K562 (cell line): ENCODE data around the gene PRND. TPM values are rescaled to one million over a fixed set of nuclear protein-coding genes. Genes with fewer than 3 reads are reported as not detected.

Experiments
- ATAC-seq: fragments of 200-7000 bp; cut with Tn5 transposase; 3 replicates; pipeline ENCODE4 v1.9.1; 2020; ENCODE audit warnings: moderate library complexity
- BruUV-seq: library from RNA; stranded (reverse); fragments of 400-500 nt; replicated peaks from 2 replicates; lab custom pipeline; 2021; lab: Mats Ljungman, UMichigan
- CTCF ChIA-PET: fragments of 300-600 bp; formaldehyde crosslinking; extraction: SDS; loops from one replicate; lab custom pipeline; 2021; ENCODE audit warnings: low intra/inter-chr PET ratio; lab: Yijun Ruan, JAX
- POLR2A ChIA-PET: fragments of 300-600, 350-650 bp; sonication (Branson Sonifier 250); formaldehyde crosslinking; extraction: SDS; loops from one replicate; lab custom pipeline; 2021; ENCODE audit warnings: antibody characterized with exemption, inconsistent platforms; lab: Yijun Ruan, JAX
- DNase-seq, 4 experiments: peaks; one replicate each; pipeline versions ENCODE4 v3.0.0 to v3.0.0-alpha.2; 2011 to 2018; ENCODE audit warnings: low spot score in 3 of 4, mixed read lengths in 3 of 4; ENCODE audit errors: extremely low read depth in 1 of 4
- FAIRE-seq: peaks from 2 replicates; lab custom pipeline; 2011; peaks lifted over from hg19 to GRCh38; lab: Jason Lieb, UNC
- H2AFZ ChIP-seq: 2 replicates; pipeline ENCODE4 v1.6.0; 2011; ENCODE audit warnings: low read depth, low read length, control low read depth, inconsistent platforms
- H3K27ac ChIP-seq: fragments of 200-600 bp; 3 replicates; pipeline ENCODE4 v1.8.0; 2011; ENCODE audit warnings: low read depth, mild to moderate bottlenecking, control low read depth, inconsistent platforms, low read length, moderate library complexity, mixed read lengths; ENCODE audit errors: extremely low read depth
- H3K27me3 ChIP-seq, 2 experiments: fragments of 300-600 bp in 1 of 2; 2 replicates in 1 of 2; 3 replicates in 1 of 2; pipeline versions ENCODE4 v1.6.0 to v1.8.0; 2011; ENCODE audit warnings: inconsistent platforms in 2 of 2, low read length in 2 of 2, mild to moderate bottlenecking in 1 of 2, mixed read lengths in 1 of 2, moderate library complexity in 1 of 2; ENCODE audit not compliant: control insufficient read depth in 2 of 2, insufficient read depth in 2 of 2
- H3K36me3 ChIP-seq: fragments of 300-600 bp; 3 replicates; pipeline ENCODE4 v1.8.0; 2011; ENCODE audit warnings: mild to moderate bottlenecking, low read length, inconsistent platforms; ENCODE audit not compliant: control insufficient read depth, insufficient read depth
- H3K4me1 ChIP-seq, 2 experiments: fragments of 200-600 bp in 1 of 2; replicated peaks in 1 of 2; 2 replicates in 1 of 2; 3 replicates in 1 of 2; pipeline versions ENCODE4 v1.5.1 to v1.8.0; 2011; ENCODE audit warnings: inconsistent platforms in 2 of 2, low read length in 2 of 2, mild to moderate bottlenecking in 1 of 2, mixed read lengths in 1 of 2, moderate library complexity in 1 of 2; ENCODE audit not compliant: control insufficient read depth in 2 of 2, insufficient read depth in 2 of 2
- H3K4me2 ChIP-seq: 2 replicates; pipeline ENCODE4 v1.6.1; 2011; ENCODE audit warnings: low read length, control low read depth, inconsistent platforms, mixed read lengths; ENCODE audit not compliant: insufficient read depth
- H3K4me3 ChIP-seq: fragments of 200-600 bp; sonication (generic), shearing (Covaris generic); 2 replicates; pipeline ENCODE4 v1.5.1; 2016; ENCODE audit warnings: control low read depth, inconsistent platforms
- H3K79me2 ChIP-seq: fragments of 200-600 bp; 3 replicates; pipeline ENCODE4 v1.8.0; 2011; ENCODE audit warnings: low read length, inconsistent platforms; ENCODE audit not compliant: control insufficient read depth, insufficient read depth
- H3K9ac ChIP-seq, 2 experiments: 2 replicates each; pipeline versions ENCODE4 v1.6.0 to v1.6.1; 2011; ENCODE audit warnings: low read depth in 2 of 2, low read length in 2 of 2, control low read depth in 1 of 2, inconsistent platforms in 1 of 2, mild to moderate bottlenecking in 1 of 2, mixed read lengths in 1 of 2; ENCODE audit not compliant: insufficient read depth in 1 of 2
- H3K9me1 ChIP-seq: one replicate; pipeline ENCODE4 v1.6.0; 2011; ENCODE audit warnings: inconsistent platforms, mild to moderate bottlenecking, low read length, moderate library complexity; ENCODE audit not compliant: control insufficient read depth, insufficient read depth
- H3K9me3 ChIP-seq: replicated peaks from 2 replicates; pipeline ENCODE4 v1.5.1; 2011; ENCODE audit warnings: low read depth, low read length, inconsistent platforms; ENCODE audit not compliant: control insufficient read depth, insufficient read depth
- H4K20me1 ChIP-seq: replicated peaks from 2 replicates; pipeline ENCODE4 v1.6.1; 2011; ENCODE audit warnings: low read length, inconsistent platforms, mixed read lengths; ENCODE audit not compliant: control insufficient read depth, insufficient read depth
- ELK1 ChIP-seq: sonication (generic); formaldehyde crosslinking; IDR thresholded peaks from 2 replicates; pipeline ENCODE4 v1.8.1; 2022; ENCODE audit warnings: missing genetic modification reagents
- WGBS: fragments of 100-300 bp; shearing (Covaris generic); methylation state at CpG from one replicate; pipeline ENCODE4 v1.1.6; 2016; ENCODE audit warnings: low coverage, mixed read lengths; ENCODE audit not compliant: insufficient coverage; ENCODE audit errors: missing lambda C conversion rate; 5-methylcytosine and 5-hydroxymethylcytosine counted together
- in situ Hi-C: fragments of 300-500 bp; cut with MboI; formaldehyde crosslinking; loops from 4 replicates; pipeline ENCODE4 v1.15.0; 2018; ENCODE audit warnings: inconsistent platforms, mixed read lengths
- intact Hi-C: fragments of 100-400 bp; cut with micrococcal nuclease; formaldehyde crosslinking; loops from 2 replicates; pipeline ENCODE4 v1.14.2; 2022
- polyA plus RNA-seq, 8 experiments: library from polyadenylated mRNA; depleted of rRNA in 4 of 8; stranded (reverse) in 5 of 8; unstranded in 3 of 8; fragments of >200 nt; fragmentation: Nextera tagmentation in 2 of 8; fragmentation: Illumina TruSeq in 1 of 8; extraction: Ambion mirVana in 2 of 8; extraction: Trizol in 1 of 8; gene quantifications; 2 replicates each; pipeline versions ENCODE4 v1.2.1 to v1.2.3, GENCODE V29; 2011 to 2014; ENCODE audit warnings: inconsistent platforms in 1 of 8, missing spikeins in 1 of 8
- total RNA-seq, 7 experiments: library from RNA; depleted of rRNA in 6 of 7; stranded (reverse); fragments of >200 nt in 6 of 7; fragmentation: Illumina TruSeq in 2 of 7; extraction: Trizol in 2 of 7; gene quantifications; 2 replicates each; pipeline versions ENCODE4 v1.2.1 to v1.2.3, GENCODE V29; 2011 to 2021; ENCODE audit warnings: low replicate concordance in 1 of 7

PRND gene
- total and polyA plus RNA-seq, 9 of the 15 experiments (the other 6 are each of a cell fraction or from before 2014, with no cell fraction given) = not detected

DNA sequence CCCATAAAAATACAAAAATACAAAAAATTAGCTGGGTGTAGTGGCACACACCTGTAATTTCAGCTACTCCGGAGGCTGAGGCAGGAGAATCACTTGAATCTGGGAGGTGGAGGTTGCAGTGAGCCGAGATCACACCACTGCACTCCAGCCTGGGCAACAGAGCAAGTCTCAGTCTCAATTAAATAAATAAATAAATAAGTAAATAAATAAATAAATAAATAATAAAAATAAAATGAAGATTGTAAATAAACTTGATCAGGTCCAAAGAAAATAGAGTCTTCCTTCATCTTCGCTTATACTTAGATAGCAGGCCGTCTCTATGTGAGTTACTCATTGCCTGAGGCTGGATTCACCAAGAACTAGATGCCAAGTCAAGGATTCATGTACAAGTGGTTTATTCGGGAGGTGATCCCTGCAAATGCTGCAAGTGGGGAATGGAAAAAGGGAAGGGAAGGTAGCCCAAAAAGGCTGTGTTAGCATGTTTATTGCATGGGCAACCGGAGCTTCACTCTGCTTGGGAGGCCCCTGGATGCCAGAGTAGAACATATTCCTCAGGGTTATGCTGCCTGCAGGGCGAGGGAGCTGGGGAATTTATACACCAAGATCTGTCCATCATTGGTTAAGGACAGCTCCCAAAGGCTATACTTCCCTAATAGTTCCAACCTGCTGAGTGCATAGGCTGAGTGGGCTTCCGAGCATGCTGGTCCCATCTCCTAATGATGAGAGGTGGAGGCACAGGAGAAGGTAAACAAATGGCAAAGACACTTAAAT lies 16.3 kb downstream of the PRND start:
- DNase-seq (no peak), ATAC-seq (no peak)
- WGBS = 0% methylated on average over 7 of the region's 8 CpGs
- Histone ChIP-seq H3K36me3 (no peaks in the 10 kb centered on the region), H3K9me1 (no peaks in the 10 kb centered on the region), H3K4me1 (no peaks in the 10 kb centered on the region), H3K9ac (no peak overlapping the region), H3K4me3 (no peak overlapping the region), H3K27me3 (peaks cover 0 to 6% of the 10 kb centered on the region in 2 experiments; a peak in 1 of 5 replicates)
- intact Hi-C loops (no loop called here), in situ Hi-C loops (no loop called here)
- CTCF ChIA-PET = no interaction called here
- POLR2A ChIA-PET = interaction anchor here (0.6 kb wide), 1 partner anchor 45 kb away, joined by 3 read pairs; no protein-coding TSS in a partner anchor
- no peak for TF ChIP-seq ELK1 (CRISPR knock-in tag)
- TF ChIP-seq, all 486 proteins: peak for 0
- no TSS peak for BruUV-seq
- Histone ChIP-seq H2AFZ (no peak overlapping the region), H4K20me1 (no peaks in the 10 kb centered on the region), H3K9me3 (no peaks in the 10 kb centered on the region), H3K79me2 (no peaks in the 10 kb centered on the region), H3K27ac (no peak overlapping the region), H3K4me2 (no peak overlapping the region)
- FAIRE-seq = no peak
